Embryonic facial prominence (tissue), 1 donor: Measurements from ENCODE around the gene TMEM161B.
"Not testable (repeated sequence)": the region's sequence is repeated elsewhere in the genome, so short reads cannot be mapped to it uniquely, and the experiment has no call there.

Experiments used
- DNase-seq: peaks from one replicate; pipeline ENCODE4 v3.0.0-alpha.2; 2016; ENCODE audit errors: extremely low spot score

Gene TMEM161B

GRCh38 chr5:88248743-88249540, 19.7 kb downstream of the TMEM161B start:
- no peak for DNase-seq

- DNase-seq = no peak
These were observed 20.6 kb downstream of the TMEM161B start for GRCh38 chr5:88248094-88248493.

GRCh38 chr5:88245893-88246244, 22.8 kb downstream of the TMEM161B start:
- no peak for DNase-seq

- no peak for DNase-seq
These were observed 23.3 kb downstream of the TMEM161B start for GRCh38 chr5:88245241-88245892.

- DNase-seq = no peak
These were observed 24.0 kb downstream of the TMEM161B start for GRCh38 chr5:88244686-88245085.

- DNase-seq = not testable (repeated sequence)
These were observed 25.2 kb downstream of the TMEM161B start for GRCh38 chr5:88243493-88243892.

GRCh38 chr5:88238732-88239131, 29.9 kb downstream of the TMEM161B start:
- no peak for DNase-seq

GRCh38 chr5:88236866-88237642, 31.6 kb downstream of the TMEM161B start:
- DNase-seq = no peak

- no peak for DNase-seq
These were observed 32.8 kb downstream of the TMEM161B start for GRCh38 chr5:88235828-88236227.

- DNase-seq = no peak
These were observed 33.3 kb downstream of the TMEM161B start for GRCh38 chr5:88235346-88235745.

GRCh38 chr5:88230546-88231066, 38.0 kb downstream of the TMEM161B start:
- DNase-seq = no peak

- no peak for DNase-seq
These were observed 41.7 kb downstream of the TMEM161B start for GRCh38 chr5:88226881-88227450.

- DNase-seq = no peak
These were observed 54.0 kb downstream of the TMEM161B start for GRCh38 chr5:88214655-88215054.

- DNase-seq = no peak
These were observed 61.1 kb downstream of the TMEM161B start for GRCh38 chr5:88207575-88207974.

GRCh38 chr5:88203981-88204750, 64.5 kb downstream of the TMEM161B start:
- DNase-seq = no peak

- no peak for DNase-seq
These were observed 73.0 kb downstream of the TMEM161B start for GRCh38 chr5:88195636-88196035.

GRCh38 chr5:88193896-88194295, 74.7 kb downstream of the TMEM161B start:
- no peak for DNase-seq

GRCh38 chr5:88190106-88190834, 78.4 kb downstream of the TMEM161B start:
- DNase-seq = no peak

- not testable (repeated sequence) for DNase-seq
These were observed 79.2 kb downstream of the TMEM161B start for GRCh38 chr5:88189484-88189883.

GRCh38 chr5:88188458-88189132, 80.0 kb downstream of the TMEM161B start:
- DNase-seq = no peak
